WI38 (cell line): ENCODE results near the gene SPARCL1.
"Not testable (repeated sequence)": the region's sequence is repeated elsewhere in the genome, so short reads cannot be mapped to it uniquely, and the experiment has no call there.

Source experiments
- H3K4me3 ChIP-seq: 2 replicates; pipeline ENCODE4 v1.5.1; 2011; ENCODE audit warnings: low read depth, mild to moderate bottlenecking, control low read depth, low read length
- CTCF ChIP-seq: IDR thresholded peaks from 2 replicates; pipeline ENCODE4 v1.5.1; 2012; ENCODE audit warnings: low read depth, mild to moderate bottlenecking, control low read depth, low read length

SPARCL1 gene

GRCh38 chr4:87529187-87529586 is at the start of gene SPARCL1:
Gene SPARCL1 (minus strand): TSS chr4:87529376. CDS start chr4:87499574, 29,802 bp downstream.
- TF ChIP-seq CTCF: no peak
- no peak within 1 kb of the TSS for H3K4me3 ChIP-seq

- TF ChIP-seq CTCF: no peak
- no peak overlapping the region for H3K4me3 ChIP-seq
Observed at GRCh38 chr4:87575983-87576382, 46.8 kb upstream of the SPARCL1 start.

- no peak for TF ChIP-seq CTCF
- no peak overlapping the region for H3K4me3 ChIP-seq
Observed at GRCh38 chr4:87575408-87575807, 46.2 kb upstream of the SPARCL1 start.

- TF ChIP-seq CTCF: no peak
Observed at GRCh38 chr4:87574996-87575395, 45.8 kb upstream of the SPARCL1 start.

GRCh38 chr4:87574376-87574775 is 45.2 kb upstream of the SPARCL1 start:
- H3K4me3 ChIP-seq: not testable (repeated sequence)

More at GRCh38 chr4:87574996-87575395, 45.8 kb upstream of the SPARCL1 start:
- H3K4me3 ChIP-seq: no peak overlapping the region

- TF ChIP-seq CTCF: no peak
- H3K4me3 ChIP-seq: no peak overlapping the region
Observed at GRCh38 chr4:87570290-87570805, 41.2 kb upstream of the SPARCL1 start.

DNA sequence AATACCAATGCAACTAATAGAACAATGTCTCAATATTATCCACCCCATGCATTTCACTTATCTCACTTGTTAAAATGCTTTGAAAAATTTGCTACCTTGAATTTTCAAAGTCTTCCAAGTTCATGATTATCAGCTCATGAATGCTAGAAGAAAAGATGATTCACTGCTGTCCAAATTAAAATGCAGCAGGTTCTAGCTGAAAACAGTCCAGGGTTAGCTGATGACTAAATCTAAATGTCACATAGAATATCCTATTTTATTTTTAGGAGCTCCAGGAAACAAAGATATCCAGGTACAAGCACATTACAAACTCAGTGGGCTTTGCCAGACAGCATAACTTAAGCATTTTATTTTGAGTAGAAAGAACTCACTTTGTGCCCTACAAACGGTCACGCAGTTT is 38.0 kb upstream of the SPARCL1 start:
- no peak for TF ChIP-seq CTCF

DNA sequence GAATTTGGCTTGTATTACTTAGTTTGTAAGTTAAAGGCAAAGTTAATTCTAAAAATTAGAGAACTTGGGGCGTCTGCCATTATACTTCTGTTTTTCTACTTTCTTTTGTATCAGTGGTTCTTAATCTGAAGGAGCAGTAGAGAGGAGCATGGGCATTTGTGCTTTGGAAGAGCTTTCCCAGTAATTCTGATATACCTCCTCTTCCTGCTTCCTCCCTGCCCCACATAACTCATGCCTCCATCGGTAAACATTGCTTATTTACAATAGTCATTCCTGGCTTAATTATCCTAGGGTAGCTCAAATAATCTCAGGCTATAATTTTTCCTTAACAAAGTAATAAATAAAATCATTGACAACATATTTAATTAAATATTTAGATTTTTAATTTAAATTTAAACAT is 37.1 kb upstream of the SPARCL1 start:
- no peak overlapping the region for H3K4me3 ChIP-seq
- TF ChIP-seq CTCF: no peak

More for the DNA sequence above, 38.0 kb upstream of the SPARCL1 start:
- H3K4me3 ChIP-seq: no peak overlapping the region
